ENCODE measurements around the gene PTPRZ1. TPM values are rescaled to one million over a fixed set of nuclear protein-coding genes. Genes with fewer than 3 reads are reported as not detected.

PTPRZ1 gene
- total RNA-seq, 1 donor from 2014 or later: not detected

- intact Hi-C loops (cut with micrococcal nuclease): no loop called here
These were observed 173.4 kb downstream of the PTPRZ1 start for GRCh38 chr7:122046402-122046801.

- intact Hi-C loops (cut with micrococcal nuclease): no loop called here
These were observed 181.4 kb downstream of the PTPRZ1 start for GRCh38 chr7:122054393-122054792.

- intact Hi-C loops (cut with micrococcal nuclease): no loop called here
These were observed 182.1 kb downstream of the PTPRZ1 start for GRCh38 chr7:122055073-122055472.

GRCh38 chr7:122056977-122057376, 184.0 kb downstream of the PTPRZ1 start:
- intact Hi-C loops (cut with micrococcal nuclease): no loop called here

GRCh38 chr7:122059542-122059941, 186.6 kb downstream of the PTPRZ1 start:
- intact Hi-C loops (cut with micrococcal nuclease): no loop called here

- intact Hi-C loops (cut with micrococcal nuclease): no loop called here
These were observed 190.2 kb downstream of the PTPRZ1 start for GRCh38 chr7:122063146-122063545.

- intact Hi-C loops (cut with micrococcal nuclease): no loop called here
These were observed 192.0 kb downstream of the PTPRZ1 start for GRCh38 chr7:122064971-122065370.

GRCh38 chr7:122067077-122067476, 194.1 kb downstream of the PTPRZ1 start:
- intact Hi-C loops (cut with micrococcal nuclease): no loop called here

GRCh38 chr7:122068046-122068445, 195.1 kb downstream of the PTPRZ1 start:
- intact Hi-C loops (cut with micrococcal nuclease): no loop called here

GRCh38 chr7:122068999-122069398, 196.0 kb downstream of the PTPRZ1 start:
- intact Hi-C loops (cut with micrococcal nuclease): no loop called here

GRCh38 chr7:122070062-122070461, 197.1 kb downstream of the PTPRZ1 start:
- intact Hi-C loops (cut with micrococcal nuclease): no loop called here

- intact Hi-C loops (cut with micrococcal nuclease): no loop called here
These were observed 197.9 kb downstream of the PTPRZ1 start for GRCh38 chr7:122070834-122071233.

GRCh38 chr7:122072272-122072671, 199.3 kb downstream of the PTPRZ1 start:
- intact Hi-C loops (cut with micrococcal nuclease): no loop called here

GRCh38 chr7:122072924-122073599, 200.1 kb downstream of the PTPRZ1 start:
- intact Hi-C loops (cut with micrococcal nuclease): no loop called here

- intact Hi-C loops (cut with micrococcal nuclease): no loop called here
These were observed 200.7 kb downstream of the PTPRZ1 start for GRCh38 chr7:122073635-122074034.

- intact Hi-C loops (cut with micrococcal nuclease): no loop called here
These were observed 209.2 kb downstream of the PTPRZ1 start for GRCh38 chr7:122082160-122082559.

- intact Hi-C loops (cut with micrococcal nuclease): no loop called here
These were observed 209.7 kb downstream of the PTPRZ1 start for GRCh38 chr7:122082670-122083069.

GRCh38 chr7:122092964-122093797, 220.2 kb downstream of the PTPRZ1 start:
- intact Hi-C loops (cut with micrococcal nuclease): loop anchor here (1.0 to 10.0 kb wide), 2 partner anchors 436 to 1062 kb away; no protein-coding TSS in a partner anchor

- intact Hi-C loops (cut with micrococcal nuclease): loop anchor here (10.0 kb wide), 1 partner anchor 1060 kb away; no protein-coding TSS in a partner anchor
These were observed 221.6 kb downstream of the PTPRZ1 start for GRCh38 chr7:122094549-122094948.

- intact Hi-C loops (cut with micrococcal nuclease): loop anchor here (10.0 kb wide), 1 partner anchor 1059 kb away; no protein-coding TSS in a partner anchor
These were observed 222.7 kb downstream of the PTPRZ1 start for GRCh38 chr7:122095642-122096041.

GRCh38 chr7:122100021-122100420, 227.1 kb downstream of the PTPRZ1 start:
- intact Hi-C loops (cut with micrococcal nuclease): no loop called here

- intact Hi-C loops (cut with micrococcal nuclease): no loop called here
These were observed 230.1 kb downstream of the PTPRZ1 start for GRCh38 chr7:122103064-122103463.

Measured in T-helper 2 cell treated with Interferon-gamma antibody and Interleukin-4, amounts not matched to agents 100 ng/mL and 5 ng/mL, for 36 hours (primary cell).